ENCODE data around the gene DEK.
"Not testable (repeated sequence)": the region's sequence is repeated elsewhere in the genome, so short reads cannot be mapped to it uniquely, and the experiment has no call there.

Gene DEK

GRCh38 chr6:18204691-18205090 is 59.6 kb downstream of the DEK start:
- no peak for DNase-seq (ENCODE audit: low read depth)

GRCh38 chr6:18203786-18204185 is 60.5 kb downstream of the DEK start:
- DNase-seq (ENCODE audit: low read depth), result no peak

- DNase-seq (ENCODE audit: low read depth), result no peak
Measured at GRCh38 chr6:18192026-18192425, 72.3 kb downstream of the DEK start.

GRCh38 chr6:18189196-18189595 is 75.1 kb downstream of the DEK start:
- no peak for DNase-seq (ENCODE audit: low read depth)

GRCh38 chr6:18187701-18188100 is 76.6 kb downstream of the DEK start:
- DNase-seq (ENCODE audit: low read depth), result no peak

GRCh38 chr6:18186540-18187250 is 77.6 kb downstream of the DEK start:
- DNase-seq (ENCODE audit: low read depth), result no peak

GRCh38 chr6:18186033-18186432 is 78.3 kb downstream of the DEK start:
- no peak for DNase-seq (ENCODE audit: low read depth)

- DNase-seq (ENCODE audit: low read depth), result no peak
Measured at GRCh38 chr6:18185624-18186023, 78.7 kb downstream of the DEK start.

- DNase-seq (ENCODE audit: low read depth), result no peak
Measured at GRCh38 chr6:18183766-18184165, 80.6 kb downstream of the DEK start.

GRCh38 chr6:18182568-18182967 is 81.8 kb downstream of the DEK start:
- DNase-seq (ENCODE audit: low read depth), result no peak

GRCh38 chr6:18179770-18180356 is 84.5 kb downstream of the DEK start:
- no peak for DNase-seq (ENCODE audit: low read depth)

- no peak for DNase-seq (ENCODE audit: low read depth)
Measured at GRCh38 chr6:18178960-18179615, 85.2 kb downstream of the DEK start.

- DNase-seq (ENCODE audit: low read depth), result no peak
Measured at GRCh38 chr6:18177286-18177965, 86.9 kb downstream of the DEK start.

GRCh38 chr6:18176198-18176597 is 88.1 kb downstream of the DEK start:
- not testable (repeated sequence) for DNase-seq (ENCODE audit: low read depth)
